Astrocyte (in vitro differentiated cells and primary cell): ENCODE measurements around the gene CDC42EP4. TPM values are rescaled to one million over a fixed set of nuclear protein-coding genes. Genes with fewer than 3 reads are reported as not detected.

Experiments used
- DNase-seq: peaks from one replicate; pipeline ENCODE4 v3.0.0-alpha.2; 2010; ENCODE audit warnings: low read depth
- FAIRE-seq: peaks from 2 replicates; lab custom pipeline; 2011; peaks lifted over from hg19 to GRCh38; lab: Jason Lieb, UNC
- H2AFZ ChIP-seq: 2 replicates; pipeline ENCODE4 v1.6.0; 2012; ENCODE audit warnings: low read depth, low read length, inconsistent platforms
- H3K27ac ChIP-seq: 2 replicates; pipeline ENCODE4 v1.5.1; 2011; ENCODE audit warnings: low read depth, low read length, inconsistent platforms
- H3K27me3 ChIP-seq: 2 replicates; pipeline ENCODE4 v1.6.0; 2011; ENCODE audit warnings: low read length, inconsistent platforms; ENCODE audit not compliant: insufficient read depth
- H3K36me3 ChIP-seq: 2 replicates; pipeline ENCODE4 v1.5.1; 2011; ENCODE audit warnings: low read length, inconsistent platforms; ENCODE audit not compliant: insufficient read depth
- H3K4me1 ChIP-seq: 2 replicates; pipeline ENCODE4 v1.5.1; 2011; ENCODE audit warnings: low read length, inconsistent platforms; ENCODE audit not compliant: insufficient read depth
- H3K4me2 ChIP-seq: 2 replicates; pipeline ENCODE4 v1.6.0; 2012; ENCODE audit warnings: low read length, inconsistent platforms
- H3K4me3 ChIP-seq: 2 replicates; pipeline ENCODE4 v1.5.1; 2011; ENCODE audit warnings: low read depth, mild to moderate bottlenecking, low read length, inconsistent platforms; ENCODE audit not compliant: insufficient read depth
- H3K79me2 ChIP-seq: 2 replicates; pipeline ENCODE4 v1.6.0; 2012; ENCODE audit warnings: mild to moderate bottlenecking, low read length, inconsistent platforms; ENCODE audit not compliant: insufficient read depth
- H3K9ac ChIP-seq: 2 replicates; pipeline ENCODE4 v1.6.0; 2012; ENCODE audit warnings: mild to moderate bottlenecking, low read length, inconsistent platforms
- H3K9me3 ChIP-seq: 2 replicates; pipeline ENCODE4 v1.5.1; 2012; ENCODE audit warnings: low read depth, mild to moderate bottlenecking, low read length, inconsistent platforms; ENCODE audit not compliant: insufficient read depth
- H4K20me1 ChIP-seq: 2 replicates; pipeline ENCODE4 v1.6.0; 2012; ENCODE audit warnings: low read length, inconsistent platforms; ENCODE audit not compliant: insufficient read depth
- H3K27ac Mint-ChIP-seq: one replicate; pipeline ENCODE4 v1.8.0; 2021; ENCODE audit warnings: mild to moderate bottlenecking, mixed read lengths; ENCODE audit not compliant: unreplicated experiment
- H3K27me3 Mint-ChIP-seq: one replicate; pipeline ENCODE4 v1.8.0; 2021; ENCODE audit warnings: low read depth, mixed read lengths; ENCODE audit not compliant: unreplicated experiment
- H3K36me3 Mint-ChIP-seq: one replicate; pipeline ENCODE4 v1.8.0; 2021; ENCODE audit warnings: low read depth, mixed read lengths; ENCODE audit not compliant: unreplicated experiment
- H3K4me1 Mint-ChIP-seq: one replicate; pipeline ENCODE4 v1.8.0; 2021; ENCODE audit warnings: low read depth, mixed read lengths; ENCODE audit not compliant: unreplicated experiment
- H3K4me3 Mint-ChIP-seq: one replicate; pipeline ENCODE4 v1.8.0; 2021; ENCODE audit warnings: mild to moderate bottlenecking, moderate library complexity, mixed read lengths; ENCODE audit not compliant: unreplicated experiment
- H3K9me3 Mint-ChIP-seq: one replicate; pipeline ENCODE4 v1.8.0; 2021; ENCODE audit warnings: mild to moderate bottlenecking, mixed read lengths; ENCODE audit not compliant: unreplicated experiment
- CTCF ChIP-seq: IDR thresholded peaks from 2 replicates; pipeline ENCODE4 v1.5.1; 2011; ENCODE audit warnings: low read depth, mild to moderate bottlenecking, inconsistent platforms, low read length, moderate library complexity; ENCODE audit not compliant: insufficient read depth
- EZH2 ChIP-seq: IDR thresholded peaks from 2 replicates; pipeline ENCODE4 v1.6.1; 2012; ENCODE audit warnings: mild to moderate bottlenecking, low read length, inconsistent platforms; ENCODE audit not compliant: insufficient read depth
- total RNA-seq: library from RNA; stranded (reverse); gene quantifications from 2 replicates; pipeline ENCODE4 v1.2.1, GENCODE V29; 2021

The CDC42EP4 gene
- total RNA-seq, 1 donor from 2014 or later = 15.8 TPM

GRCh38 chr17:73354423-73355284 lies 42.9 kb upstream of the CDC42EP4 start:
- no peak overlapping the region for H3K9ac ChIP-seq
- Mint-ChIP-seq H3K27ac (peak overlapping the region; percentile 47), H3K9me3 (no peaks in the 10 kb centered on the region), H3K36me3 (no peaks in the 10 kb centered on the region), H3K4me3 (no peak overlapping the region), H3K27me3 (peaks cover 16% of the 10 kb centered on the region), H3K4me1 (no peaks in the 10 kb centered on the region)
- no peak for FAIRE-seq
- no peak overlapping the region for H3K27ac ChIP-seq
- no peaks in the 10 kb centered on the region for H3K9me3 ChIP-seq
- H3K4me2 ChIP-seq = no peak overlapping the region
- H3K4me1 ChIP-seq = peaks cover 4% of the 10 kb centered on the region
- H3K36me3 ChIP-seq = no peaks in the 10 kb centered on the region
- no peak overlapping the region for H2AFZ ChIP-seq
- no peaks in the 10 kb centered on the region for H3K27me3 ChIP-seq
- H4K20me1 ChIP-seq = no peaks in the 10 kb centered on the region
- H3K79me2 ChIP-seq = no peaks in the 10 kb centered on the region
- TF ChIP-seq CTCF = no peak
- no peak for TF ChIP-seq EZH2
- DNase-seq = no peak
- no peak overlapping the region for H3K4me3 ChIP-seq

- H3K4me3 Mint-ChIP-seq = no peak overlapping the region
Measured at GRCh38 chr17:73352261-73352660, 40.5 kb upstream of the CDC42EP4 start.

More at GRCh38 chr17:73352261-73352660, 40.5 kb upstream of the CDC42EP4 start:
- Histone ChIP-seq H3K4me1 (peaks cover 8% of the 10 kb centered on the region), H3K79me2 (no peaks in the 10 kb centered on the region), H3K9me3 (no peaks in the 10 kb centered on the region), H3K27ac (no peak overlapping the region), H4K20me1 (no peaks in the 10 kb centered on the region), H3K4me2 (no peak overlapping the region), H3K9ac (no peak overlapping the region), H3K27me3 (no peaks in the 10 kb centered on the region), H3K36me3 (no peaks in the 10 kb centered on the region), H3K4me3 (no peak overlapping the region), H2AFZ (no peak overlapping the region)
- no peak for DNase-seq
- Mint-ChIP-seq H3K9me3 (no peaks in the 10 kb centered on the region), H3K27ac (no peak overlapping the region), H3K27me3 (peaks cover 4% of the 10 kb centered on the region), H3K4me1 (peaks cover 7% of the 10 kb centered on the region), H3K36me3 (no peaks in the 10 kb centered on the region)
- no peak for TF ChIP-seq CTCF
- TF ChIP-seq EZH2 = no peak
- no peak for FAIRE-seq
